SU-DHL-6 (cell line): ENCODE data around the gene KIAA1586.

Experiments
- CTCF ChIP-seq: fragments of 200-600 bp; sonication (generic); IDR thresholded peaks from one replicate; pipeline ENCODE4 v1.5.1; 2017; ENCODE audit warnings: antibody characterized with exemption, mild to moderate bottlenecking, low read length, moderate library complexity; ENCODE audit not compliant: insufficient read depth, poor library complexity, severe bottlenecking
- EZH2phosphoT487 ChIP-seq: fragments of 200-600 bp; sonication (generic), shearing (Covaris generic); conservative IDR thresholded peaks from 2 replicates; pipeline ENCODE4 v1.6.1; 2018; ENCODE audit warnings: mild to moderate bottlenecking, antibody characterized with exemption, low read length, moderate library complexity, mixed read lengths

- TF ChIP-seq CTCF (no peak), EZH2phosphoT487 (no peak)
Observed at GRCh38 chr6:57089687-57090457, 43.4 kb downstream of the KIAA1586 start, which contains the start of gene ZNF451.
